Transverse colon (tissue), 4 donors: ENCODE measurements around the gene MPND.

Experiments used
- EP300 ChIP-seq: sonication (generic); formaldehyde crosslinking; IDR thresholded peaks from one replicate; pipeline ENCODE4 v1.6.1; 2017; ENCODE audit warnings: antibody characterized with exemption, low read depth
- POLR2AphosphoS5 ChIP-seq, 3 donors: sonication (generic); formaldehyde crosslinking; IDR thresholded peaks; one replicate each; pipeline ENCODE4 v1.6.1; 2016; ENCODE audit warnings: antibody characterized with exemption in 3 of 3
- TF ChIP-seq, protein P1 (sequence below), 5 experiments: fragments of 200-600 bp in 3 of 5; fragments of 450-650 bp in 2 of 5; sonication (generic) in 3 of 5; IDR thresholded peaks; 1 replicate in 2 of 5; 2 replicates in 3 of 5; pipeline ENCODE4 v1.5.1; 2016 to 2017; ENCODE audit warnings: antibody characterized with exemption in 5 of 5, inconsistent platforms in 3 of 5, mild to moderate bottlenecking in 2 of 5, moderate library complexity in 1 of 5

DNA sequence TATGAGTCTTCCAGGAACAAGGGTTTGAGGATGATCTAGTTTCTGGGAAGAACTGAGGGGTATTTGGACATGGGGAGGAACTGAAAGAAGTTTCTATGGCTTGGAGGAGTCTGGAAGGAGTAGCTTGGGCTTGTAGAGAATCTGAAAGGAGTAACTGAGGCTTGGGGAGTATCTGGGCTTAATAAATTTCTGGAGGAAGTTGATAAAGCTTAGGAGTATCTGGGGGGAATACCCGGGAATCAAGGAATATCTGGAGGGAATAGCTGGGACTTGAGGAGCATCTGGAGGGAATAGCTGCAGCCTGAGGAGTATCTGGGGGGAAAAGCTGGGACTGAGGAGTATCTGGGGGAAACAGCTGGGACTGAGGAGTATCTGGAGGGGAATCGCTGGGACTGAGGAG, 22.9 kb upstream of the MPND start:
- TF ChIP-seq EP300 = no peak
- TF ChIP-seq, protein P1, sequence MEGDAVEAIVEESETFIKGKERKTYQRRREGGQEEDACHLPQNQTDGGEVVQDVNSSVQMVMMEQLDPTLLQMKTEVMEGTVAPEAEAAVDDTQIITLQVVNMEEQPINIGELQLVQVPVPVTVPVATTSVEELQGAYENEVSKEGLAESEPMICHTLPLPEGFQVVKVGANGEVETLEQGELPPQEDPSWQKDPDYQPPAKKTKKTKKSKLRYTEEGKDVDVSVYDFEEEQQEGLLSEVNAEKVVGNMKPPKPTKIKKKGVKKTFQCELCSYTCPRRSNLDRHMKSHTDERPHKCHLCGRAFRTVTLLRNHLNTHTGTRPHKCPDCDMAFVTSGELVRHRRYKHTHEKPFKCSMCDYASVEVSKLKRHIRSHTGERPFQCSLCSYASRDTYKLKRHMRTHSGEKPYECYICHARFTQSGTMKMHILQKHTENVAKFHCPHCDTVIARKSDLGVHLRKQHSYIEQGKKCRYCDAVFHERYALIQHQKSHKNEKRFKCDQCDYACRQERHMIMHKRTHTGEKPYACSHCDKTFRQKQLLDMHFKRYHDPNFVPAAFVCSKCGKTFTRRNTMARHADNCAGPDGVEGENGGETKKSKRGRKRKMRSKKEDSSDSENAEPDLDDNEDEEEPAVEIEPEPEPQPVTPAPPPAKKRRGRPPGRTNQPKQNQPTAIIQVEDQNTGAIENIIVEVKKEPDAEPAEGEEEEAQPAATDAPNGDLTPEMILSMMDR (IDR thresholded peaks at IDR 0.05) = no peak
- TF ChIP-seq POLR2AphosphoS5 (IDR thresholded peaks at IDR 0.05) = no peak
